GM18499 (cell line): ENCODE results near the gene NOP10.
"Not testable (repeated sequence)": the region's sequence is repeated elsewhere in the genome, so short reads cannot be mapped to it uniquely, and the experiment has no call there.

ENCODE experiments used
- ATAC-seq: cut with Tn5 transposase; IDR thresholded peaks from one replicate; pipeline ENCODE4 v1.9.1; 2021; ENCODE audit warnings: moderate number of reproducible peaks; ENCODE audit not compliant: insufficient read depth, unreplicated experiment

Gene NOP10

DNA sequence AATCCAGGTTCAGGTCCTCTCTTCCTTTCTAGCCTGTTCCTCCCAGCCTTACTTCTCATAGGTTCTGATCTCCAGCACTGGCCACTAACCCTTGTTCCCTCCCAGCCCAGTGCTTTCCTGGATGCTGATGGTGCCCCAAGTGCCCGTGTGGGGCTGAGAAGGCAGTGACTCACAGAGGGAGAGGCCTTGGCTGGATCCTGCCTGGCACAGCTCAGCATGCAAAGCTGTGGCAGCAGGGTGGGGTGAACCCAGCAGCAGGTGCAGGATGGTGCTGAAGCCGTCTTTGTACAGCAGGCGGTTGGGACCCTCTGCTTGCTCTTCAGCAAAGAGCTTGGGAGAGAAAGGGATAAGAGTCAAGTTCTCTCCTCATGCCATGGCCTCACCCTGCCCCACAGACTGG, 16.5 kb upstream of the NOP10 start:
- no peak for ATAC-seq

DNA sequence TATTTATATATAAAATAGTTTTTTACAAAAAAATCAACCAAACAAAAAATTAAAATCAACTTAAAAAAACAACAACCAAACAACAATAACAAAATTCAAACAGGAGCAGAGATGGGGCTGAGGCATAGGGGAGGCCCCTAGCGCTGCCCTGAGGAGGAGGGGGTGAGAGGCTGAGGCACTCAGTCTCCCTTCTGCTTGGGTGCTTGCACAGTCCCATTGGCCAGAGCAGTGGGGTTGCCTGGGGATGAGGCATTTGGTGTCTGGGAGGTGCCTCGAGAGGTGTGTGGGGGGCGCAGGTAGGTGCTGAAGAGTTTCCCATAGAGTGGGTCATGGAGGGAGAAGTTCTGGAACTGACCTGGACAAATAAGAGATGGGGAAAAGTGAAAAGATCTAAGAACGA, 16.0 kb upstream of the NOP10 start:
- ATAC-seq = no peak

DNA sequence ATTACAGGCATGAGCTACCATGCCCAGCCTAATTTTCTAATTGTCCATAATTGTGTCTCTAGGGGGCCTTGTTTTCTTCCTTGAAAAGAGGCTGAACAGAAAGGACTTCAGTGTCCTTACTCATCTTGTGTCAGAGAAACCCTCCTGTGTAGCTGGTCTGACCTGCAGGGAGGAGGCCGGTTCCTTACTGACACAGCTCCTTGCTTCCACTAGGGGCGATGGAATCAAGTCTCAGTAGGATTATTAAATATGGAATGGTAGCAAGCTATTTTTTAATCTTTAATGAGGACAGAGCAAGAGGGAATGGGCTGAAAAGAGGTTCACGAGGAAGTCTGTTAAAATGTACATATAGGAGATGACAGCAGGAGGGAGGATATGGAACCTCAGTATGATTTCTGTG, 15.4 kb upstream of the NOP10 start:
- no peak for ATAC-seq

DNA sequence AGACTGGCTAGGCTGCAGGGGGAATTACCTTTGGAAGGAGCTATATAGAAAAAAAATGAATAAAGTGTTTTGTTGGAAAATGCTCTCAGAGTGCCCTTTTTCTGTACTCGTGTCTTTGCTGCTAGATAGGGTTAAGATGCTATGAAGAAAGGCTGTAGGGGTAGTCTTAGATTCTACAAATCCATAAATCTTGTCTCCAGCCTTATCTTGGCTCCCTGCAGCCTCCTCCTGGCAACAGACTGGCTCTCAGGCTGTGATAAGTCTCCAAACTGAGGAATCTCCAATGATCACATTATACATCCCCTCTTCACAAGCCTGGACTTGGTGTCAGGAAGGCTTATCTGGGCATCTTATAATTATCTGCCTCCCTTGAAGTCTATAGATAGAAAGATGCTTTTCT, 14.7 kb upstream of the NOP10 start:
- no peak for ATAC-seq

DNA sequence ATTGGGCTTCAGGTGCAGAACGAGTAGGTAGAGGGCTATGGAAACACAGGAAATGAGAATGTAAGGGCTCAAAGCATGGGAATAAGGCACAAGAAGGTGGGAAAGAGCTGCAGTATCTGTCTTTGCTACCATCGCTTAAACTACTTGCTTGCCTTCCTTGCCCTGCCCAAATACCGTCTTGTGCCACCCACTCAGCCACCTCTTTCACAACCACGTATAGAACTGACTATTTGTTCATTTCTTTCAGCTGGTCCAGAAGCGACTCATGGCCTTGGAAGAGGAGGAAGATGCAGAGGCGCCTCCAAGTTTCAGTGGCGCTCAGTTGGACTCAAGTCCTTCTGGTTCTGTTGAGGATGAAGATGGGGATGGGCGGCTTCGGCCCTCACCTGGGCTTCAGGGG, 12.3 kb upstream of the NOP10 start:
- ATAC-seq = no peak

DNA sequence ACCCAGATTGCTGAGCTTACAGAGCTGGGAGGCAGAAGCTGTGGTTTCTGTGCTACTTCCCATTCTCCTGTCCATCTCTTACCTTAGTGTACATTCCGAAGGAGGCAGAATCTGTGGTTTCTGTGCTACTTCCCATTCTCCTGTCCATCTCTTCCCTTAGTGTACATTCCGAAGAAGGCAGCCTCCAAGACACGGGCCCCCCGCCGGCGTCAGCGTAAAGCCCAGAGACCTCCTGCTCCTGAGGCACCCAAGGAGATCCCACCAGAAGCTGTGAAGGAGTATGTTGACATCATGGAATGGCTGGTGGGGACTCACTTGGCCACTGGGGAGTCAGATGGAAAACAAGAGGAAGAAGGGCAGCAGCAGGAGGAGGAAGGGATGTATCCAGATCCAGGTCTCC, 11.3 kb upstream of the NOP10 start:
- no peak for ATAC-seq

DNA sequence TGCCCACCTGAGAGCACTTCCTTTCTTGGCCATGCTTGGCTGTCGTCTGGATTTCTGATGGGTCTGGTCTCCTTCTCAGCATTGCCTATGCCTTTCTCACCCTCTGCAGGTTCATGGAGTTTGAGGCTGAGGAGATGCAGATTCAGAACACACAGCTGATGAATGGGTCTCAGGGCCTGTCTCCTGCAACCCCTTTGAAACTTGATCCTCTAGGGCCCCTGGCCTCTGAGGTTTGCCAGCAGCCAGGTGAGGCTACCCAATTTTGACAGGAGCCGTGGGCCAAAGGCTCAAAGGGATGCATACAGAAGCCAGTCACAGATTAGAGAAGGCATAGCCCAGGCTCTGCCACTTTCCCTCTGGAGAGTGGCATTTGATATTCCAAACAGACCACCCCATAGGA, 10.7 kb upstream of the NOP10 start:
- no peak for ATAC-seq

DNA sequence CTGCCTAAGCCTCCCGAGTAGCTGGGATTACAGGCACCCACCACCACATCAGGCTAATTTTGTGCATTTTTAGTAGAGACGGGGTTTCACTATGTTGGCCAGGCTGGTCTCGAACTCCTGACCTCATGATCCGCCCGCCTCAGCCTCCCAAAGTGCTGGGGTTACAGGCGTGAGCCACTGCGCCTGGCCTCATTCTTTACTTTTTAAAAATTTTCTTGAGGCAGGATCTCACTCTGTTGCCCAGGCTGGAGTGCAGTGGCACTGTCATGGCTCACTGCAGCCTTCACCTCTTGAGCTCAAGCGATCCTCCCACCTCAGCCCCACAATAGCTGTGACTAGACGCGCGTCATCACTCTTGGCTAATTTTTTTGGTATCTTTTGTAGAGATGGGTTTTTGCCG, 10.1 kb upstream of the NOP10 start:
- not testable (repeated sequence) for ATAC-seq

DNA sequence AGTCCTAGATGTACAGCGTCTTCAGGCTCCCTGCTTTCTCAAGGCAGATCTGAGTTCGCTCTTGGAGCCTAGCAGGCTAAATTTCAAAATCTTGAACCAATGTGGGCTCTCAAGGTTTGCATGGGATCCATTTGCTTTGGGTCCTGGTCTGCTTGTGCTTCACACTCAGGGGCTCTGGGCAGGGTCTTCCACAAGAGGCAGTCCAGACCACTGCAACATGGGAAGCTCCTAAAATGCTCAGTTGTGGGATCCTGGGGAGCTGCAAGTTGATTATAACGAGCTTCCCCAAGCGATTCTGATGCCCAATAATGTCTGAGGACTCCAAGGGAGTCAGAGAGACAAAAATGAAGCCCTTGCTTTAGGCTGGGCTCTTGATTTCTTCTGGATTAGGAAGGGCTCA, 6.8 kb upstream of the NOP10 start:
- no peak for ATAC-seq

DNA sequence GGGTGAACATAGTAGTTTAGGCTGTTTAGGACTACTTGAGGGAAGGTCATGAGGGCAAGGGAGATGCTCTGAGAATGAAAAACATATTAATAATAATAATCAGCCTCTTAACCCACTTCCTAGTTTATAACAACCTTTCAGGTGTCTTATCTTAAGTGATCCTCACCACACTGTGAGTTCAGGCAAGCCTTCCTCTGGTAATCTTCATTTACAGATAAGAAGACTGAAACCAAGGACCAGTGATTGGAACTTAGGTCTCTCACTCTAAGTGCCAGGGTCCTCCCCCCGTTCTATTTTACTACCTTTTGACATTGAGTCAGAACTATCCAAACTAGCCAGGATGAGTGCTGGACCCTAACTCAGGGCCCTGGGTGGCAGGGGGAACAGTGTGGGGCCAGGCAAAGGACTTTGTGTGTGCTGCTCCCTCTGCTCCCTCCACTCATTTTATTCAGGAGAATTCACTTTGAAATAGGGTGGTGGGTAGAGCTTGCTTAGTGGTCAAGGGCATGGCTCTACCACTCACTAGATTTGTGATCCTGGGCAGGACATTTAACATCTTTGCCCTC, 5.9 kb upstream of the NOP10 start:
- no peak for ATAC-seq

DNA sequence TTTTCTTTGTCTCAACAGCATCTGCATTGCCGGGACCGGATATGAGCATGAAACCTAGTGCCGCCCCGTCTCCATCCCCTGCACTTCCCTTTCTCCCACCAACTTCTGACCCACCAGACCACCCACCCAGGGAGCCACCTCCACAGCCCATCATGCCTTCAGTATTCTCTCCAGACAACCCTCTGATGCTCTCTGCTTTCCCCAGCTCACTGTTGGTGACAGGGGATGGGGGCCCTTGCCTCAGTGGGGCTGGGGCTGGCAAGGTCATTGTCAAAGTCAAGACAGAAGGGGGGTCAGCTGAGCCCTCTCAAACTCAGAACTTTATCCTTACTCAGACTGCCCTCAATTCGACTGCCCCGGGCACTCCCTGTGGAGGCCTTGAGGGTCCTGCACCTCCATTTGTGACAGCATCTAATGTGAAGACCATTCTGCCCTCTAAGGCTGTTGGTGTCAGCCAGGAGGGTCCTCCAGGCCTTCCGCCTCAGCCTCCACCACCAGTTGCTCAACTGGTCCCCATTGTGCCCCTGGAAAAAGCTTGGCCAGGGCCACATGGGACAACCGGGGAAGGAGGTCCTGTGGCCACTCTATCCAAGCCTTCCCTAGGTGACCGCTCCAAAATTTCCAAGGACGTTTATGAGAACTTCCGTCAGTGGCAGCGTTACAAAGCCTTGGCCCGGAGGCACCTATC, 5.2 kb upstream of the NOP10 start:
- no peak for ATAC-seq

DNA sequence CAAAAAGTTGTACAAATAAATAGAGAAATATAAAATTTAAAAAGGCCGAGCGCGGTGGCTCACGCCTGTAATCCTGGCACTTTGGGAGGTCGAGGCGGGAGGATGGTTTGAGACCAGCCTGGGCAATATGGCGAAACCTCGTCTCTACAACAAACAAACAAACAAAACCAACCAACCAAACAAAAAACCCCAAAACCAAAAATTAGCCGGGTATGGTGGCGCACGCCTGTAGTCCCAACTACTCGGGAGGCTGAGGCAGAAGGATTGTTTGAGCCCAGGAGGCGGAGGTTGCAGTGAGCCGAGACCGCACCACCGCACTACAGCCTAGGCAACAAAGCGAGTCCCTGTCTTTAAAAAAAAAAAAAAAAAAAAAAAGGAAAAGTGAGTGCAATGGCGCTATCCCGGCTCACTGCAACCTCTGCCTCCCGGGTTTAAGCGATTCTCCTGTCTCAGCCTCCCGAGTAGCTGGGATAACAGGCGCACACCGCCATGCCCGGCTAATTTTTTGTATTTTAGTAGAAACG, 661 bp downstream of the NOP10 start:
- not testable (repeated sequence) for ATAC-seq

DNA sequence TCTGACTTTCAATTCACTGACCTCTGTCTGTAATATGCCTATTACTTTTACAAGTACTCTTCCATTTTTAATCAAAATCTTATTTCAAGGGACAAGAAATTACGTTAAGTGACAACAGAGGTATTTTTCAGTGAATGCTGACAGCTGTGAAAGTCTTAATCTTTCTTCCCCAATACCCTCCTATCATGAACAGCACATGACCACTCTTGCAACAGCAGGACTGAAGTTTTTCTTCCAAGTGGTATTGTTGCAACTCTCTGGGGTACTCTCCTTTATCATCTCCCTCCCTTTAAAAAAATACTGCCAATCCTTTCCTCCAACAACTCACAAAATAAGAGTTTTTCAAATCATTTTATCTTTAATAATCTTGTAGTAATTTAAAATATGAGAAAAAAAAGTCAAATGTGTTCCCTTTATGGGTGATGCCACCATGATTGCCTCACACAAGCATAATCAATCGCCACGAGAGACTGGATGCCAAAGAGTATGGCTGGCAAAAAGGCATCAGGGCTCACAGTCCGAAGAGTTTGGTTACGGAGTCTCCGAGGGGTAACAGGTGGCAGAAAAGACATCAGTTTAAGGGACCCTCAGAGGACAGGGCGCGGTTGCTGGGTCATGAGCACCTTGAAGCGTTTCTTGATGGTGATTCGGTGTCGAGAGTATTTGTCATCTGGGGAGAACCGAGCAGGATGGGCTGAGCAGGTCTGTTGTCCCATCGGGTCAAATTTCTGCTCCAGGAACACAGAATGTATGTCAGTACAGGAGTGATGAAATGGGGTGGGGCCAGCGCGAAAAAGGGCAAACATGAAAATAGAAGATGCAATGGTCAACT, 1.3 kb downstream of the NOP10 start:
- no peak for ATAC-seq

DNA sequence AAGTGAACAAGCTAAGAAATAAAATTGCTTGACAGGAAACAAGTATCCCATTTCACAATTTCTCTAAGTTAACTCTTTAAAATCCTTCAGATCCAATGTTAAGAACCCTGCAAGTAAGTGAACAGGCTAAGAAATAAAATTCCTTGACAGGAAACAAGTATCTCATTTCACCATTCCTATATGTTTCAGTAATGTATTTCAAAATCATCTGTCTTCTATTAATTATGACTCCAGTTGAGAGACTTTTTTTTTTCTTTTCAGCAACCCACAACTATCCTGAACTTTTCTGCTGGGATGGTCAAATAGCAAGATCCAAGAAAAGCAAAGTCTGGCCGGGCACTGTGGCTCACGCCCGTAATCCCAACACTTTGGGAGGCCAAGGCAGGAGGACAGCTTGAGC, 3.0 kb downstream of the NOP10 start:
- no peak for ATAC-seq

DNA sequence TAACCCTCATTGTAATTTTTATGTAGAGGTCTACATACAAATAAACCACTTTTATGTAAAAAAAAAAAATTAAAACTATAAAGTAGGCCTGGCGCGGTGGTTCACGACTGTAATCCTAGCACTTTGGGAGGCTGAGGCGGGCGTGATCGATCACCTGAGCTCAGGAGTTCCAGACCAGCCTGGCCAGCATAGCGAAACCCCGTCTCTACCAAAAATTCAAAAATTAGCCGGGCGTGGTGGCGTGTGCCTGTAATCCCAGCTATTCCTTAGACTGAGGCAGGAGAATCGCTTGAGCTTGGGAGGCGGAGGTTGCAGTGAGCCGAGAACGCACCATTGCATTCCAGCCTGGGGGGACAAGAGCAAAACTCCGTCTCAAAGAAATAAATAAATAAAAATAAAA, 4.6 kb downstream of the NOP10 start:
- ATAC-seq = no peak

DNA sequence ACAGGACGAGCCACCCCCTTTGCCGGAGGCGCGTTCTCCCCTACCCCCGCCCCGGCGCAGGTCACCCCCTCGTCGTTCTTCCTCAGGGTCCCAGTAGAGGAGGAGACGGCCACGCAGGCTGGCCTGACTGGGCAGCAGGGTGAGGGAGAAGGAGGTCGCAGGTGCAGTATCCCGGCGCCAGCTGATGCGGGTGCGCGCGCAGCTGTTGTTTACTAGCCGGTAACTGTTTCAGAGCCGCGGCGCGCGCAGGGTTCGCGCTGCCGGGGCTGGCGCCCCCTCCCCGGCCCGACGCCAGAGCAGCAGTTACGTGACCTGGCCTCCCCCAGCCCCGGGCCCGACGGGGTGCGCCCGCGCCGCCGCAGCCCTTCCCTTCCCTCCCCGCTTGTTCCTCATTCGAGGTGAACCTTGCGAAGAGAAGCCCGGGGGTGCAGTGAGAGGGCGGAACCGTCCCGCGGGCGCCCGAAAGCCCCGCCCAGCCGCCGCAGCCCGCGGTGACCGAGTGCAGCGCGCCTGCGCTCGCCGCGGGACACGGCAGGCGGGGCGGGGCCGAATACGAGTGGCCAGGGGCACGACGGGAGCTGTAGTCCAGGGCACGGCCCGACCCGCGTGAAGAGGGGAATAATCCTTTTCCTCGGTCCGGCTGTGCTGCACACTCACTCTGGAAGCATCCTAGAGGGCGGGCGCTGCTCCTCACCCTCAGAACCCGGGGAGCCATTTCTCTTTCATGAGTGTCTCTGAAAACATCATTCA, 5.2 kb downstream of the NOP10 start, which contains the start of gene SLC12A6:
Gene SLC12A6, minus strand, starts transcription at position 225 of the 750 bp plus-strand sequence. CDS start 1,101 bp downstream, outside the sequence.
- no peak for ATAC-seq

DNA sequence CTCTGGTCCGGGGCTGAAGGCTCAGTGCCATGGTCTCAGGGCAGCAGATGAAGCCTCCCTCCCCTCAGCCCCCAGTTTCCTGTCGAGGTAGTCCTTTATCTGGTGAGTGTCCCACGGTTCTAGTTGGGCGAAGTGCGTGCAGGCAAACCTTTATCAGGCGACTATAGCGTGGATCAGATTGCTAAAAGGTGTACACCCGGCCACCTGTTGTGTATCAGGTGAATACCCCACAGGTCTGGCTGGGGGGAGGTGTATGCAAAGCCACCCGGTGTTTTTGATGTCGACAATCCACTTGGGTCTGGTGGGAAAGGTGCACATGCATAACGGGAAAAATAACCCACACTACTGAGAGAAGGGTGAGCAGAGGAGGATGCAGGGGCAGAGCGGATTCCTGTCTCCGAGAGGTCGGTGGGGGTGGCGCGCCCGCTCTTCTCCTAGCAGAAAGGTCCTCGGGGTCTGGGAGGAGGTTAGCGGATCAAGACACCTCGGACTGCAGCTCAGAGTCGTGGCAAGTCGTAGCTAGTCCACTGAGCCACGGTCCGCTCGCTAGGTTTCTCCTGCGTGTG, 5.9 kb downstream of the NOP10 start:
- no peak for ATAC-seq

DNA sequence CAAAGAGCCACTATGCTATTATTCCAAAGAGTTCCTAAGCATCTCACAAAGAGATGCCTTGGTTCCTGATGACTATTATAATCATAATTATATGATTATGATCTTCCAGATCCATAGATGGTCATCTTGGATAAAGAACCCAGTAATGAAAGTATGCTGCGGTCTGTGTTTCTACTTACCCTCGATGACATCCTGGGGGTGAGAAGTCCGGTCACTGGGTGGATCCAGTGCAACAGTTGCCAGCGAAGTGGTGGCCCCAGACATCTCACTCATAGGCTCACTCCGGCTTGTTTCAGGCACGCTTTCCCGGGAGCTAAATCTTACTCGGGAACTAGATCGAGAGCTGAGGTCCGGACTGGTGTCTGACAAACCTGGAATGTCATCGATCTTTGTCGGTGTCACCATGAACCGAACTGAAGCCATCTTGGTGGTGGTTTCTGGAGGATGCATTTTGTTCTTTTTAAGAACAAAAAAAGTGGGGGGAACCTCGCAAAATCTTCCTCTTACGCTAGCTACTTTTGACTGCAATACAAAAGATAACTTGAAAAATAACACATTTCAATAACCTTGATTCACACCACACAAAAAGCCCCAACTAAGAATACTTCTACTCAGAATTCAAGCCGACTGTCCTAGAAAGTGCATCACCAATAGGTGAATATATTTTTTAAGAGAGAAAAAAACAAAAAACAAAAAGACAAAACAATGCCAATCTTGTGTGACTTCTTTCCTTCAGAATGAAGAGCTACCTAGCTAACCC, 6.5 kb downstream of the NOP10 start:
- no peak for ATAC-seq

DNA sequence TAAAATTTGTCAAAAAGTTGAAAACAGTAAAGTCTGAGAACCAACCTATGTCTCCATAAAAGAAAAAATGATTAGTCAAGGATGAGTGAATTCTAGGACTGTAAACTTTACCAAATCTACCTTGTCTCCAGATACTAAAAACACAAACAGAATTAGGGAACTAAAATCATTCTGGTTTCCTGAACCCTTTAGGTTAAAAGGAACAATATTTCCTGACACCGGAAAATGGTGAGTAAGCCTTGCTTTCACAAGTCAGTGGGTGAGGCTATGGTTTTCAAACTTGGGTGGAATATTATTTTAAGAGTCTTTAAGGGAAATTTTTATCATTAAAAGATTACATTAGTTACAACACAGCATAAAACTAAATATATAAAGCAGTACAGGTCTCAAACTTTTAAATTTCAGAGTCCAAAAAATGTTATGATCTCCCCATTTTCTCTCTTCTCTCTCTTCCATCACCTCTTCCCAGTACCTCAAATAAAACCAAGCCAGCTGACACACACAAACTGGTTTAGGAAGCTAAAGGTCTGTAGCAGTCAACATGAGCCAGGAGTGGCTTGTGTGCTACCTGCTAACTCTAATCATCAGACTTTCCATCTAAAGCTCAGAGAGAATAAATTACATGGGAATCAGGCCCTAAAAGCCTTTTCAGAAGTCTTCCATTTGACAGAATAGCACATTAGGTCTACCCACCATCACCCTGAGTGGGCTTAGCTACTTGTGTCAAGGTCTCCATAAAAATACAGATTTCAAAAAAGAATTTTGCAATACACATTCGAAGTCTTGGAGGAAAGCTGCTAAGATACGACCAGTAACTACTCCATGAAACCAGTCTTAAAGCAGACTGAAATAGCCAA, 7.5 kb downstream of the NOP10 start:
- ATAC-seq = no peak
